NCI-H187 (cell line): ENCODE measurements around the gene SNF8.
"Not testable (repeated sequence)": the region's sequence is repeated elsewhere in the genome, so short reads cannot be mapped to it uniquely, and the experiment has no call there.

ENCODE experiments used
- DNase-seq, 2 experiments: peaks; one replicate each; lab custom pipeline; 2025; lab: John Stamatoyannopoulos, UW

Gene SNF8, protein sequence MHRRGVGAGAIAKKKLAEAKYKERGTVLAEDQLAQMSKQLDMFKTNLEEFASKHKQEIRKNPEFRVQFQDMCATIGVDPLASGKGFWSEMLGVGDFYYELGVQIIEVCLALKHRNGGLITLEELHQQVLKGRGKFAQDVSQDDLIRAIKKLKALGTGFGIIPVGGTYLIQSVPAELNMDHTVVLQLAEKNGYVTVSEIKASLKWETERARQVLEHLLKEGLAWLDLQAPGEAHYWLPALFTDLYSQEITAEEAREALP

GRCh38 chr17:48944515-48945260, at the start of gene SNF8:
SNF8 (minus strand) TSS chr17:48944842; CDS start chr17:48944734, 108 bp downstream.
- peak; percentile 58 to 71 for DNase-seq

DNA sequence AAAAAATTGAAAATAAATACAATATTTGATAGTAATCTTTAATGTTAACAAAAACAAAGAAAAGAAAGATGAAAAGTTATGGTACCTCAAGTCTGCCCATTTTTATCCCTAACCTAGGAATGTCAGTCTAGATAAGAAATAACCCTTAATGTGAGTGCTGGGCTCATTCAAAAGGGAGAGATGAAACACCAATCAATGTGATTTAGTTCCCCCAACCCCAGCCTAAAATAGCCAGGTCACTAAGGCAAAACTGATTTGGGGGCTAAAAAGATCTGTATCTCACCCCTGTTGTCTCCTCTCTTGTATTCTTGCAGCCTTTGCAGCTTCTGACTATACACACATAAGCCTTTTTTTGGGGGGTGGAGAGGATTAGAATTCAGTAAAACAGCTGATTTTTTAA, 49.3 kb upstream of the SNF8 start:
- no peak for DNase-seq

DNA sequence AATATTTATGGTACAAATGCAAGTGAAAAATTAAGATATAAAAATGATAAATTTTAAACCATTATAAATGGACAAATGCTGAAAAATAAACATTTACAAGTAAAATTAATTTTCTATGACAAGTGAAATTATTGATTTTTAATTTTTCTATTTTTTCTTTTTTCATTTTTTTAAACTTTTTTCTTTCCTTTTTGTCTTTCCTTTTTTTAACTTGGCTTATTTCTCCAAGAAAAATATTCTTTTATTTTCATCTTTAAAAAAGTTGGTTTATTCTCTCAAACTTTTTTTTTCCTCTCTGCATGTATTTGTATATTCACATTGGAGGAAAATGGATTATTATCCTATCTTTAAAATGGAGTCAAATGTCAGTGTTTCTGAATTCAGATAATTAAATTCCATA, 48.7 kb upstream of the SNF8 start:
- DNase-seq: no peak

DNA sequence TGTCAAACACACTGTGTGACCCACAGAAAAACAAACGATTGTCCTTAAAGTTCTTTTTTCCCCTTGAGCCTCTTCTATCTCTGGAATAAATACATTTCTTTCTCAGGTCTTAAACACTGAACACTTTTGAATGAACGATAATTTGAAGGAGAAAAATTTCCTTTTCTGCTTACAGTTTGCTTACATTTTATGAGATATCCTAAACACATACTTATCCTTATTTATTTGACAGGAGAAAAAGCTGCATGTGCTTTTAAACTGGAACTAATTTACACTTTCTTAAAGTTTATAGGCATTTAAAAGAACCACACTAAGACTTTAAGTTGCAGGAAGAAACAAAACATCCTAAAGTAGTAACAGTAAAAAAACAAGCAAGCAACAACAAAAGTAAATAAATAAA, 47.8 kb upstream of the SNF8 start:
- no peak for DNase-seq

DNA sequence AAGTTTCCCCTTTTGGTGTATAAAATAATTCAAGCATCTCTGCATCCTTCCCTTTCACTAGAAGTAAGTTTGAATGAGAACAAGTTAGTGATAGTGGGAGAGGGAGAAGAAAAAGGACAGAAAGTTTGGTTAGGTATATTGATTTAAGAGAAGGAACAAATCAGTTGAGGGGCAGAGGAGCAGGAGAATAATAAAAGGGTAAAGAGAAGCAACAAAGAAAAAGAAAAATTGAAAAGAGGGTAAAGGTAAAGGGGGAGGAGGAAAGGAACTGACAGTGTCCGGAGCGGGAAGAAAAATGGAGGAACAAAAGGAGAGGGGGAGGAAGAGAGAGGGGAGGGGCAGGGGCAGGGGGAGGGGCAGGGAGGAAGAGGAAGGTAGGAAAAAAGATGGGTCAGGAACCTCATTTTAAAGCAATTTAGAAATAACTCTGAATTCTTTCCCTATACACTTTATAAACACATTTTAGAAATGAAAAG, 46.3 kb upstream of the SNF8 start:
- no peak for DNase-seq

DNA sequence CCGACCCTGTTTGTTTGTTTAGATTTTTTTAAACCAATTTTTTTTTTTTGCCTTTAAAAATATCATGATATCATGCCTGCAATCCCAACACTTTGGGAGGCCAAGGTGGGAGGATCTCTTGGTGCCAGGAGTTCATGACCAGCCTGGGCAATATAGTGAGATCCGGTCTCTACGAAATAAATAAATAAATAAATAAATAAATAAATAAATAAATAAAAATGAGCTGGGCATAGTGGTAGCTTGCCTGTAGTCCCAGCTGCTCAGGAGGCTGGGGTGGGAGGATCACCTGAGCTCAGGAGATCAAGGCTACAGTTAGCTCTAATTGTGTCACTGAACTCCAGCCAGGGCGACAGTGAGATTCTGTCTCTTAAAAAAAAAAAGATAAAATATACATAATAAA, 44.5 kb upstream of the SNF8 start:
- DNase-seq: no peak

- DNase-seq: no peak
Observed at GRCh38 chr17:48985436-48986245, 41.0 kb upstream of the SNF8 start.

DNA sequence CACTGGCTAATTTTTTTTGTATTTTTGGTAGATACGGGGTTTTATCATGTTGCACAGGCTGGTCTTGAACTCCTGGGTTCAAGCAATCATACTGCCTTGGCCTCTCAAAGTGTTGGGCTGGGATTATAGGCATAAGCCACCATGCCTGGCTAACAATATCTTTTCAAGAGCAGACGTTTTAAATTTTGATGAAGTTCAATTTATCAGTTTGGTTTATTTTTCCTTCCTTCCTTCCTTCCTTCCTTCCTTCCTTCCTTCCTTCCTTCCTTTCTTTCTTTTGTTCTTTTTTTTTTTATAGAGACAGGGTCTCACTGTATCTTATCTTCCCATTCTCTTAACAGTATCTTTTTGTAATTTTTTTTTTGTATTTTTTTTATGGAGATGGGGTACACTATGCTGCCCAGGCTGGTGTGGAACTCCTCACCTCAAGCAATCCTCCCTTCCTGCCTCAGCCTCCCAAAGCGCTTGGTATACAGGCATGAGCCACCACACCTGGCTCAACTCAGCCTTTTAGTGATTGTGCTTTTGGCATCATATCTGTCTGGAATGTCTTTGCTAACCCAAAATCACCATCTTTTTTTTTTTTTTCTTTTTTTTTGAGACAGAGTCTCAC, 37.4 kb upstream of the SNF8 start:
- no peak for DNase-seq

DNA sequence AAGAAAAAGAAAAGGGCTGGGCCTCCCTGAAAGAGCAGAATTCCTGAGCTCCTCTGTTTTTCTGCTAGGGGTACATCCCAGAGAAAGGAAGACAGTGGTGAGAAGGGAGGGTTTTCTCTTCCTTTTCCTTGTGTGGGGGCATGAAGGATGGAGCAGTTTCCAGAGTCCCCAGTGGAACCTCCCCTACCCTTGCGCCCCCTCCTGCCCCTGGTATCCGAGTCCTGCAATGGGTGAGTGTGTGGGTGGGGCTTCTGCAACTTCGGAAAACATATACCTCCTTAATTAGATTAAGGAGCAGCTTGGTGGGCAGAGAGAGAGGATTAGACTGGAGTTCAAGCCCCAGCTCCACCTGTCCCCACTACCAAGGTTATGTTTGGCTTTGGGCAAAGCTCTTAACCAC, 29.2 kb upstream of the SNF8 start:
- no peak for DNase-seq

DNA sequence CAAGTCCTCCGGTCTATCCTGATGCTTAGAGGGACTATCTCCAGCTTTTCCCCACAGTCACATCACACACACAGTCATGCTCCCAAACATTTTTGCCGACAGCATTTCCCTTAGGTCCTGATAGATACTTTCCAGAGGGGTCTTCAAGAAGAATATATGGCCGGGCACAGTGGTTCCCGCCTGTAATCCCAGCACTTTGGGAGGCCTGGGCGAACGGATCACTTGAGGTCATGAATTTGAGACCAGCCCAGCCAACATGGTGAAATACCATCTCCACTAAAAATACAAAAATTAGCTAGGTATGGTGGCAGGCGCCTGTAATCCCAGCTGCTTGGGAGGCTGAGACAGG, 28.1 kb upstream of the SNF8 start:
- no peak for DNase-seq

- no peak for DNase-seq
Observed at GRCh38 chr17:48970865-48971687, 26.4 kb upstream of the SNF8 start.

- peak in 1 of 2 experiments; percentile 29 for DNase-seq
Observed at GRCh38 chr17:48970224-48970623, 25.6 kb upstream of the SNF8 start.

- no peak for DNase-seq
Observed at GRCh38 chr17:48961516-48962233, 17.0 kb upstream of the SNF8 start.

GRCh38 chr17:48960834-48961515, 16.3 kb upstream of the SNF8 start:
- DNase-seq: no peak

- DNase-seq: no peak
Observed at GRCh38 chr17:48954300-48954755, 9.7 kb upstream of the SNF8 start.

DNA sequence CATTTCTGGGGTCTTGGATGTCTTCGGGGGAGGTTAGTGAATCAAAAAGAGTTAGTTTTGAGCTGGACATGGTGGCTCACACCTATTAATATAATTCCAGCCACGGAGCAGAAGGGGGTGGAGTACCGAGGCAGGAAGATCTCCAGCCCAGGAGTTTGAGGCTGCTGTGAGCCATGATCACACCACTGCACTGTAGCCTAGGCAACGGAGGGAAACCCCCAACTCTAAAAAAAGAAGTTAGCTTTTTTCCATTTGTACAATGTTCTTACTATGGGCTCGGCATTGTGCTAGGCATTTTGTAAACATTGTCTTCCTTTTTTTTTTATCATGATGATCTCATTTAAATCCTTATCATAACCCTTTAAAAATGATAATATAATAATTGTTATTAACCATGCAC, 8.3 kb upstream of the SNF8 start:
- no peak for DNase-seq

DNA sequence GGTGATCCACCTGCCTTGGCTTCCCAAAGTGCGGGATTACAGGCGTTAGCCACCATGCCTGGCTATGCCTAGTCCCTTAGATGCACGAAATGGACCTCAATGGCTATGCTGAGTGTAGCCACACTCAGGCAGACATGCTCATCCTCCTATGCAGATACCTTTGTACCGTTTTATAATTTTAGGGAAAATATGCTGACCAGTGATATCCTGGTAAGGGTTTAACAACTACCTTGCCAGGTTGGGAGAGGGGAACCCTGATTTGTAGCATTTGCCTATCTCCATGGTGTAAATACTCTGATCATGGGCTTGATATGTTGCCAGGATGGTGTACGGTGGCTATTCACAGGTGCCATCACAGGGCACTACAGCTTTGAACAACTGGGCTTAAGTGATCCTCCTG, 6.9 kb upstream of the SNF8 start:
- DNase-seq: no peak

DNA sequence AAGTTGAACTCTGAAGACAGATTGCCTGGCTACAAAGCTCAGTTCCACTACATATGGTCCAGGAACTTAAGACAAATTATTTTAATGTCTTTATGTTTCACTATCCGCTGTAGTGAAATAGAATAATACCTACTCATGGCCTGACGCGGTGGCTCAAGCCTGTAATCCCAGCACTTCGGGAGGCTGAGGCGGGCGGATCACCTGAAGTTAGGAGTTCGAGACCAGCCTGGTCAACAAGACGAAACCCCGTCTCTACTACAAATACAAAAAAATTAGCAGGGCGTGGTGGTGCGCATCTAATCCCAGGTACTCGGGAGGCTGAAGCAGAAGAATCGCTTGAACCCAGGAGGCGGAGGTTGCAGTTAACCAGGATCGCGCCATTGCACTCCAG, 614 bp upstream of the SNF8 start:
- not testable (repeated sequence) for DNase-seq

DNA sequence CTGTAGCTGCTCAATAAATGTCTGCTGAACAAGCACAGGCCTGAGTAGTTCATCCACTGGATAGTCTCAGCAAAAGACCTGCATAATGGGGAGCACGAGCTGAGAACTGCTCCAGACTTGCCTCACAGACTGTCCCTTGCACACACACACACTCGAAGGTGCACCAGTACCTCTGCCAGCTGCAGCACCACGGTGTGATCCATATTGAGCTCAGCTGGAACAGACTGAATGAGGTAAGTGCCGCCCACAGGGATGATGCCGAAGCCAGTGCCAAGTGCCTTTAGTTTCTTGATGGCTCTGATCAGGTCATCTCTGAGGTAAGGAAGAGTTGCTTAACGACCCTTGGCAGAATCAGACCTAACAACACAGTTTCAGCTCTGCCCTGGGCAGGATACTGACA, 11.6 kb downstream of the SNF8 start:
- no peak for DNase-seq

- peak; percentile 18 to 32 for DNase-seq
Observed at GRCh38 chr17:48930435-48930873, 14.2 kb downstream of the SNF8 start.
